K562 (cell line): ENCODE data around the gene LRRC8C. TPM values are rescaled to one million over a fixed set of nuclear protein-coding genes. Genes with fewer than 3 reads are reported as not detected.

Experiments used
- ATAC-seq: fragments of 200-7000 bp; cut with Tn5 transposase; 3 replicates; pipeline ENCODE4 v1.9.1; 2020; ENCODE audit warnings: moderate library complexity
- BruUV-seq: library from RNA; stranded (reverse); fragments of 400-500 nt; replicated peaks from 2 replicates; lab custom pipeline; 2021; lab: Mats Ljungman, UMichigan
- CTCF ChIA-PET: fragments of 300-600 bp; formaldehyde crosslinking; extraction: SDS; loops from one replicate; lab custom pipeline; 2021; ENCODE audit warnings: low intra/inter-chr PET ratio; lab: Yijun Ruan, JAX
- POLR2A ChIA-PET: fragments of 300-600, 350-650 bp; sonication (Branson Sonifier 250); formaldehyde crosslinking; extraction: SDS; loops from one replicate; lab custom pipeline; 2021; ENCODE audit warnings: antibody characterized with exemption, inconsistent platforms; lab: Yijun Ruan, JAX
- DNase-seq, 4 experiments: peaks; one replicate each; pipeline versions ENCODE4 v3.0.0 to v3.0.0-alpha.2; 2011 to 2018; ENCODE audit warnings: low spot score in 3 of 4, mixed read lengths in 3 of 4; ENCODE audit errors: extremely low read depth in 1 of 4
- FAIRE-seq: peaks from 2 replicates; lab custom pipeline; 2011; peaks lifted over from hg19 to GRCh38; lab: Jason Lieb, UNC
- H2AFZ ChIP-seq: 2 replicates; pipeline ENCODE4 v1.6.0; 2011; ENCODE audit warnings: low read depth, low read length, control low read depth, inconsistent platforms
- H3K27ac ChIP-seq: fragments of 200-600 bp; 3 replicates; pipeline ENCODE4 v1.8.0; 2011; ENCODE audit warnings: low read depth, mild to moderate bottlenecking, control low read depth, inconsistent platforms, low read length, moderate library complexity, mixed read lengths; ENCODE audit errors: extremely low read depth
- H3K27me3 ChIP-seq, 2 experiments: fragments of 300-600 bp in 1 of 2; 2 replicates in 1 of 2; 3 replicates in 1 of 2; pipeline versions ENCODE4 v1.6.0 to v1.8.0; 2011; ENCODE audit warnings: inconsistent platforms in 2 of 2, low read length in 2 of 2, mild to moderate bottlenecking in 1 of 2, mixed read lengths in 1 of 2, moderate library complexity in 1 of 2; ENCODE audit not compliant: control insufficient read depth in 2 of 2, insufficient read depth in 2 of 2
- H3K36me3 ChIP-seq: fragments of 300-600 bp; 3 replicates; pipeline ENCODE4 v1.8.0; 2011; ENCODE audit warnings: mild to moderate bottlenecking, low read length, inconsistent platforms; ENCODE audit not compliant: control insufficient read depth, insufficient read depth
- H3K4me1 ChIP-seq, 2 experiments: fragments of 200-600 bp in 1 of 2; replicated peaks in 1 of 2; 2 replicates in 1 of 2; 3 replicates in 1 of 2; pipeline versions ENCODE4 v1.5.1 to v1.8.0; 2011; ENCODE audit warnings: inconsistent platforms in 2 of 2, low read length in 2 of 2, mild to moderate bottlenecking in 1 of 2, mixed read lengths in 1 of 2, moderate library complexity in 1 of 2; ENCODE audit not compliant: control insufficient read depth in 2 of 2, insufficient read depth in 2 of 2
- H3K4me2 ChIP-seq: 2 replicates; pipeline ENCODE4 v1.6.1; 2011; ENCODE audit warnings: low read length, control low read depth, inconsistent platforms, mixed read lengths; ENCODE audit not compliant: insufficient read depth
- H3K4me3 ChIP-seq: fragments of 200-600 bp; sonication (generic), shearing (Covaris generic); 2 replicates; pipeline ENCODE4 v1.5.1; 2016; ENCODE audit warnings: control low read depth, inconsistent platforms
- H3K79me2 ChIP-seq: fragments of 200-600 bp; 3 replicates; pipeline ENCODE4 v1.8.0; 2011; ENCODE audit warnings: low read length, inconsistent platforms; ENCODE audit not compliant: control insufficient read depth, insufficient read depth
- H3K9ac ChIP-seq, 2 experiments: 2 replicates each; pipeline versions ENCODE4 v1.6.0 to v1.6.1; 2011; ENCODE audit warnings: low read depth in 2 of 2, low read length in 2 of 2, control low read depth in 1 of 2, inconsistent platforms in 1 of 2, mild to moderate bottlenecking in 1 of 2, mixed read lengths in 1 of 2; ENCODE audit not compliant: insufficient read depth in 1 of 2
- H3K9me1 ChIP-seq: one replicate; pipeline ENCODE4 v1.6.0; 2011; ENCODE audit warnings: inconsistent platforms, mild to moderate bottlenecking, low read length, moderate library complexity; ENCODE audit not compliant: control insufficient read depth, insufficient read depth
- H3K9me3 ChIP-seq: replicated peaks from 2 replicates; pipeline ENCODE4 v1.5.1; 2011; ENCODE audit warnings: low read depth, low read length, inconsistent platforms; ENCODE audit not compliant: control insufficient read depth, insufficient read depth
- H4K20me1 ChIP-seq: replicated peaks from 2 replicates; pipeline ENCODE4 v1.6.1; 2011; ENCODE audit warnings: low read length, inconsistent platforms, mixed read lengths; ENCODE audit not compliant: control insufficient read depth, insufficient read depth
- ADNP ChIP-seq: fragments of 200-800 bp; sonication (Bioruptor generic); IDR thresholded peaks from 2 replicates; pipeline ENCODE4 v1.6.1; 2016; ENCODE audit warnings: missing genetic modification characterization, missing compliant biosample characterization
- CCNT2 ChIP-seq: IDR thresholded peaks from 2 replicates; pipeline ENCODE4 v1.6.1; 2011; ENCODE audit warnings: borderline replicate concordance, low read depth, mild to moderate bottlenecking, moderate library complexity, mixed read lengths, low read length; ENCODE audit not compliant: insufficient read length; ENCODE audit errors: extremely low read depth
- CHCHD3 ChIP-seq: fragments of 250-450 bp; sonication (Bioruptor Pico); IDR thresholded peaks from 2 replicates; pipeline ENCODE4 v2.1.2; 2022; ENCODE audit warnings: mild to moderate bottlenecking
- EWSR1 ChIP-seq: fragments of 450-650 bp; IDR thresholded peaks from 2 replicates; pipeline ENCODE4 v1.6.1; 2018; ENCODE audit warnings: borderline replicate concordance, mild to moderate bottlenecking, low read depth, moderate library complexity; ENCODE audit not compliant: partially characterized antibody
- L3MBTL2 ChIP-seq: fragments of 450-650 bp; IDR thresholded peaks from 2 replicates; pipeline ENCODE4 v1.6.1; 2016; ENCODE audit warnings: mild to moderate bottlenecking, moderate library complexity
- MAFG ChIP-seq: fragments of 450-650 bp; conservative IDR thresholded peaks from 2 replicates; pipeline ENCODE4 v1.6.1; 2016; ENCODE audit warnings: missing genetic modification characterization, missing compliant biosample characterization
- MEIS2 ChIP-seq: fragments of 450-650 bp; IDR thresholded peaks from 2 replicates; pipeline ENCODE4 v1.6.1; 2014; ENCODE audit warnings: mild to moderate bottlenecking; ENCODE audit not compliant: partially characterized antibody
- RFX1 ChIP-seq: fragments of 450-650 bp; IDR thresholded peaks from 2 replicates; pipeline ENCODE4 v1.6.1; 2016; ENCODE audit warnings: mild to moderate bottlenecking, moderate library complexity
- SRSF3 ChIP-seq: fragments of 200-400 bp; formaldehyde crosslinking; IDR thresholded peaks from 2 replicates; pipeline ENCODE4 v1.6.1; 2016; ENCODE audit warnings: mild to moderate bottlenecking, low read length, moderate library complexity; ENCODE audit not compliant: insufficient read depth
- TOE1 ChIP-seq, 2 experiments: fragments of 450-650 bp in 1 of 2; sonication (generic) in 1 of 2; formaldehyde crosslinking in 1 of 2; IDR thresholded peaks; 2 replicates each; pipeline versions ENCODE4 v1.7.1 to v1.8.0; 2016 to 2022; ENCODE audit warnings: borderline replicate concordance in 2 of 2, mild to moderate bottlenecking in 2 of 2, antibody characterized with exemption in 1 of 2, inconsistent platforms in 1 of 2, low read depth in 1 of 2, missing genetic modification reagents in 1 of 2, moderate library complexity in 1 of 2
- WGBS: fragments of 100-300 bp; shearing (Covaris generic); methylation state at CpG from one replicate; pipeline ENCODE4 v1.1.6; 2016; ENCODE audit warnings: low coverage, mixed read lengths; ENCODE audit not compliant: insufficient coverage; ENCODE audit errors: missing lambda C conversion rate; 5-methylcytosine and 5-hydroxymethylcytosine counted together
- in situ Hi-C: fragments of 300-500 bp; cut with MboI; formaldehyde crosslinking; loops from 4 replicates; pipeline ENCODE4 v1.15.0; 2018; ENCODE audit warnings: inconsistent platforms, mixed read lengths
- intact Hi-C: fragments of 100-400 bp; cut with micrococcal nuclease; formaldehyde crosslinking; loops from 2 replicates; pipeline ENCODE4 v1.14.2; 2022
- polyA plus RNA-seq, 8 experiments: library from polyadenylated mRNA; depleted of rRNA in 4 of 8; stranded (reverse) in 5 of 8; unstranded in 3 of 8; fragments of >200 nt; fragmentation: Nextera tagmentation in 2 of 8; fragmentation: Illumina TruSeq in 1 of 8; extraction: Ambion mirVana in 2 of 8; extraction: Trizol in 1 of 8; gene quantifications; 2 replicates each; pipeline versions ENCODE4 v1.2.1 to v1.2.3, GENCODE V29; 2011 to 2014; ENCODE audit warnings: inconsistent platforms in 1 of 8, missing spikeins in 1 of 8
- total RNA-seq, 7 experiments: library from RNA; depleted of rRNA in 6 of 7; stranded (reverse); fragments of >200 nt in 6 of 7; fragmentation: Illumina TruSeq in 2 of 7; extraction: Trizol in 2 of 7; gene quantifications; 2 replicates each; pipeline versions ENCODE4 v1.2.1 to v1.2.3, GENCODE V29; 2011 to 2021; ENCODE audit warnings: low replicate concordance in 1 of 7
- TF ChIP-seq, protein P1 (sequence below), 3 experiments: IDR thresholded peaks in 2 of 3; conservative IDR thresholded peaks in 1 of 3; 2 replicates each; pipeline ENCODE4 v1.5.1; 2011 to 2012; ENCODE audit warnings: low read length in 3 of 3, mild to moderate bottlenecking in 3 of 3, control low read depth in 2 of 3, improper control_type of control experiment in 1 of 3, inconsistent platforms in 1 of 3, low read depth in 1 of 3, mixed read lengths in 1 of 3, moderate library complexity in 1 of 3; ENCODE audit not compliant: insufficient read depth in 2 of 3
- TF ChIP-seq, protein P2 (sequence below), 2 experiments: IDR thresholded peaks in 1 of 2; conservative IDR thresholded peaks in 1 of 2; 2 replicates each; pipeline ENCODE4 v1.6.1; 2016; ENCODE audit warnings: low read depth in 2 of 2, mild to moderate bottlenecking in 1 of 2, missing compliant biosample characterization in 1 of 2, missing genetic modification characterization in 1 of 2, moderate library complexity in 1 of 2
- TF ChIP-seq, protein P3 (sequence below): fragments of 450-650 bp; IDR thresholded peaks from 2 replicates; pipeline ENCODE4 v1.6.1; 2017; ENCODE audit warnings: antibody characterized with exemption

LRRC8C gene
- total and polyA plus RNA-seq, 9 of the 15 experiments (the other 6 are each of a cell fraction or from before 2014, with no cell fraction given): 1.00 to 12.5 (median 4.5) TPM

DNA sequence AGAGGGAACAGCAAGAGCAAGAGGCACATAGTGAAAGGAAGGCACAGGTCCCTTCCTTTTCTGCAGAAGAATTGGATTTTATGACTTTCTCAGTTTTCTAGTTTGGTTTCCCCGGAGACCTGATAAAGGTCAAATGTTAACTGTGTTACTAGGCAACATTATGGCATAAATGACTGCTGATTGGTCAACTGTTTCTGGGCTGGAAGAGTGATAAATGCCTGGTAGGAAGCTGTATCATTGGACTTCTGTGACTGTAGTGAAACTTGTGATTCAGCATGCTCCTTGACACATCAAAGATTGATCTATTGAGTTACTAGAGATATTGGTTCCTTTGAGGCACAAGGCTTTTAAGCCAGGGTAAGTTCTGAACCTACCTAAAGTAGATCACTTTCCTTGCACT lies 55.7 kb downstream of the LRRC8C start (continued):
- TF ChIP-seq RFX1: peak; percentile 75

DNA sequence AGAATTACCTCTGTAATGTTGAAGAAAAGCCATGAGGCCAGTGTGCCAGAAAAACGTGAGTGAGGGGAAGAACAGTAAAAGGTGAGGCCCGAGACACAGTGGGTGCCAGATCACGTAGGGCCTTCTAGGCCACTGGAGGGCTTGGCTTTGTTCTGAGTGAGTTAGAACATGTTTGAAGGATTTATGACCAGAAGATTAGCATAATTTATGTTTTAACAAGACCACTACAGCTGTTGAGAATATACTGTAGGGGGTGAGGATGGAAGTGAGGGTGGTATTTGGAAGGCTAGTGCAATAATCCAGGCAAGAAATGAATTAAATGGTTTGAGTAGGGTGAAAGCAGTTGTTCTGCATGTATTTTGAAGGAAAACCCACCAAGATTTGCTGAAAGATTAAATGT lies 56.3 kb downstream of the LRRC8C start:
- no peak overlapping the region for H3K4me2 ChIP-seq
- H3K36me3 ChIP-seq: peaks cover 9% of the 10 kb centered on the region; the same call in 2 of the 3 replicates
- H3K27ac ChIP-seq: no peak overlapping the region
- H3K9ac ChIP-seq: no peak overlapping the region
- H4K20me1 ChIP-seq: no peaks in the 10 kb centered on the region
- CTCF ChIA-PET: interaction anchor here (0.6 kb wide), 1 partner anchor 145 kb away, joined by 3 read pairs; no protein-coding TSS in a partner anchor
- DNase-seq (no peak), FAIRE-seq (no peak), ATAC-seq (no peak)
- 62% methylated on average over 3 of the region's 3 CpGs for WGBS
- no peak overlapping the region for H3K4me3 ChIP-seq
- POLR2A ChIA-PET: interaction anchor here (0.9 kb wide), 1 partner anchor 8 kb away, joined by 3 read pairs; no protein-coding TSS in a partner anchor
- BruUV-seq: no TSS peak
- in situ Hi-C loops: no loop called here
- no peaks in the 10 kb centered on the region for H3K79me2 ChIP-seq
- no peaks in the 10 kb centered on the region for H3K27me3 ChIP-seq
- intact Hi-C loops: no loop called here
- H3K9me1 ChIP-seq: no peaks in the 10 kb centered on the region
- peaks cover 0 to 16% of the 10 kb centered on the region in 2 experiments; a peak in 2 of 5 replicates for H3K4me1 ChIP-seq
- H2AFZ ChIP-seq: no peak overlapping the region
- no peaks in the 10 kb centered on the region for H3K9me3 ChIP-seq
- TF ChIP-seq EWSR1 (no peak), TOE1 (IDR thresholded peaks at IDR 0.05; ENCODE audit: borderline replicate concordance) (no peak), TOE1 (CRISPR knock-in tag; IDR thresholded peaks at IDR 0.05; ENCODE audit: borderline replicate concordance, low read depth) (no peak), SRSF3 (no peak), ADNP (tag) (no peak), CHCHD3 (no peak), CCNT2 (no peak), MEIS2 (peak; percentile 74), L3MBTL2 (no peak), MAFG (tag) (no peak)
- TF ChIP-seq, protein P1, sequence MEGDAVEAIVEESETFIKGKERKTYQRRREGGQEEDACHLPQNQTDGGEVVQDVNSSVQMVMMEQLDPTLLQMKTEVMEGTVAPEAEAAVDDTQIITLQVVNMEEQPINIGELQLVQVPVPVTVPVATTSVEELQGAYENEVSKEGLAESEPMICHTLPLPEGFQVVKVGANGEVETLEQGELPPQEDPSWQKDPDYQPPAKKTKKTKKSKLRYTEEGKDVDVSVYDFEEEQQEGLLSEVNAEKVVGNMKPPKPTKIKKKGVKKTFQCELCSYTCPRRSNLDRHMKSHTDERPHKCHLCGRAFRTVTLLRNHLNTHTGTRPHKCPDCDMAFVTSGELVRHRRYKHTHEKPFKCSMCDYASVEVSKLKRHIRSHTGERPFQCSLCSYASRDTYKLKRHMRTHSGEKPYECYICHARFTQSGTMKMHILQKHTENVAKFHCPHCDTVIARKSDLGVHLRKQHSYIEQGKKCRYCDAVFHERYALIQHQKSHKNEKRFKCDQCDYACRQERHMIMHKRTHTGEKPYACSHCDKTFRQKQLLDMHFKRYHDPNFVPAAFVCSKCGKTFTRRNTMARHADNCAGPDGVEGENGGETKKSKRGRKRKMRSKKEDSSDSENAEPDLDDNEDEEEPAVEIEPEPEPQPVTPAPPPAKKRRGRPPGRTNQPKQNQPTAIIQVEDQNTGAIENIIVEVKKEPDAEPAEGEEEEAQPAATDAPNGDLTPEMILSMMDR (IDR thresholded peaks at IDR 0.05 in 2 of 3, conservative IDR thresholded peaks at IDR 0.05 in 1 of 3; ENCODE audit: insufficient read depth in 2 of 3, low read depth in 1 of 3, low read length in 3 of 3): no peak
- TF ChIP-seq, protein P2, sequence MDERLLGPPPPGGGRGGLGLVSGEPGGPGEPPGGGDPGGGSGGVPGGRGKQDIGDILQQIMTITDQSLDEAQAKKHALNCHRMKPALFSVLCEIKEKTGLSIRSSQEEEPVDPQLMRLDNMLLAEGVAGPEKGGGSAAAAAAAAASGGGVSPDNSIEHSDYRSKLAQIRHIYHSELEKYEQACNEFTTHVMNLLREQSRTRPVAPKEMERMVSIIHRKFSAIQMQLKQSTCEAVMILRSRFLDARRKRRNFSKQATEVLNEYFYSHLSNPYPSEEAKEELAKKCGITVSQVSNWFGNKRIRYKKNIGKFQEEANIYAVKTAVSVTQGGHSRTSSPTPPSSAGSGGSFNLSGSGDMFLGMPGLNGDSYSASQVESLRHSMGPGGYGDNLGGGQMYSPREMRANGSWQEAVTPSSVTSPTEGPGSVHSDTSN (CRISPR knock-in tag; IDR thresholded peaks at IDR 0.05; ENCODE audit: low read depth): no peak
- TF ChIP-seq, protein P2 (tag; conservative IDR thresholded peaks at IDR 0.05; ENCODE audit: low read depth): peak; percentile 73
- TF ChIP-seq, protein P3, sequence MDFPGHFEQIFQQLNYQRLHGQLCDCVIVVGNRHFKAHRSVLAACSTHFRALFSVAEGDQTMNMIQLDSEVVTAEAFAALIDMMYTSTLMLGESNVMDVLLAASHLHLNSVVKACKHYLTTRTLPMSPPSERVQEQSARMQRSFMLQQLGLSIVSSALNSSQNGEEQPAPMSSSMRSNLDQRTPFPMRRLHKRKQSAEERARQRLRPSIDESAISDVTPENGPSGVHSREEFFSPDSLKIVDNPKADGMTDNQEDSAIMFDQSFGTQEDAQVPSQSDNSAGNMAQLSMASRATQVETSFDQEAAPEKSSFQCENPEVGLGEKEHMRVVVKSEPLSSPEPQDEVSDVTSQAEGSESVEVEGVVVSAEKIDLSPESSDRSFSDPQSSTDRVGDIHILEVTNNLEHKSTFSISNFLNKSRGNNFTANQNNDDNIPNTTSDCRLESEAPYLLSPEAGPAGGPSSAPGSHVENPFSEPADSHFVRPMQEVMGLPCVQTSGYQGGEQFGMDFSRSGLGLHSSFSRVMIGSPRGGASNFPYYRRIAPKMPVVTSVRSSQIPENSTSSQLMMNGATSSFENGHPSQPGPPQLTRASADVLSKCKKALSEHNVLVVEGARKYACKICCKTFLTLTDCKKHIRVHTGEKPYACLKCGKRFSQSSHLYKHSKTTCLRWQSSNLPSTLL: no peak
